HepG2 (cell line): ENCODE results near the gene FAM50A. TPM values are rescaled to one million over a fixed set of nuclear protein-coding genes. Genes with fewer than 3 reads are reported as not detected.
A peak's percentile ranks its signal among the peaks of the same experiment; 100 is the strongest.

Experiments
- CREM ChIP-seq, 2 experiments: sonication (generic) in 1 of 2; formaldehyde crosslinking in 1 of 2; IDR thresholded peaks; 2 replicates each; pipeline versions ENCODE4 v1.4.0 to v1.6.1; 2016 to 2020; ENCODE audit warnings: antibody characterized with exemption in 1 of 2, mild to moderate bottlenecking in 1 of 2, missing genetic modification reagents in 1 of 2
- ETV6 ChIP-seq: sonication (generic); formaldehyde crosslinking; conservative IDR thresholded peaks from 2 replicates; pipeline ENCODE4 v1.4.0; 2020; ENCODE audit warnings: missing genetic modification reagents
- FOXC1 ChIP-seq: sonication (generic); formaldehyde crosslinking; IDR thresholded peaks from 2 replicates; pipeline ENCODE4 v1.8.0; 2022; ENCODE audit warnings: mild to moderate bottlenecking, missing genetic modification reagents, borderline replicate concordance
- HOXA3 ChIP-seq: sonication (generic); formaldehyde crosslinking; IDR thresholded peaks from 2 replicates; pipeline ENCODE4 v1.5.0; 2020; ENCODE audit warnings: missing genetic modification reagents
- NFIC ChIP-seq: IDR thresholded peaks from 2 replicates; pipeline ENCODE4 v1.6.1; 2012; ENCODE audit warnings: mild to moderate bottlenecking, low read length, inconsistent platforms
- PHF20 ChIP-seq: sonication (generic); formaldehyde crosslinking; IDR thresholded peaks from 2 replicates; pipeline ENCODE4 v1.5.0; 2020; ENCODE audit warnings: mild to moderate bottlenecking, missing genetic modification reagents
- RBM22 ChIP-seq: fragments of 200-400 bp; formaldehyde crosslinking; optimal IDR thresholded peaks from 2 replicates; pipeline ENCODE3; 2017; ENCODE audit warnings: mild to moderate bottlenecking, low read length, moderate library complexity
- REXO4 ChIP-seq: sonication (generic); formaldehyde crosslinking; IDR thresholded peaks from 2 replicates; pipeline ENCODE4 v1.8.0; 2022; ENCODE audit warnings: missing genetic modification reagents, mild to moderate bottlenecking, borderline replicate concordance
- ZNF251 ChIP-seq: sonication (generic); formaldehyde crosslinking; IDR thresholded peaks from 2 replicates; pipeline ENCODE4 v1.9.0; 2021; ENCODE audit warnings: mild to moderate bottlenecking, missing genetic modification reagents
- ZNF709 ChIP-seq: sonication (generic); formaldehyde crosslinking; IDR thresholded peaks from 2 replicates; pipeline ENCODE4 v1.5.0; 2020; ENCODE audit warnings: mild to moderate bottlenecking, missing genetic modification reagents
- ZSCAN22 ChIP-seq: sonication (generic); formaldehyde crosslinking; IDR thresholded peaks from 2 replicates; pipeline ENCODE4 v1.4.0; 2020; ENCODE audit warnings: mild to moderate bottlenecking, missing genetic modification reagents
- polyA plus RNA-seq, 8 experiments: library from polyadenylated mRNA; depleted of rRNA in 3 of 8; stranded (reverse) in 7 of 8; unstranded in 1 of 8; fragments of >200 nt; fragmentation: Illumina TruSeq in 4 of 8; extraction: Trizol in 4 of 8; gene quantifications; 2 replicates each; pipeline versions ENCODE4 v1.2.1 to v1.2.3, GENCODE V29; 2011 to 2016; ENCODE audit warnings: low read depth in 4 of 8, missing spikeins in 1 of 8, mixed read lengths in 1 of 8; ENCODE audit not compliant: insufficient read depth in 1 of 8
- total RNA-seq, 5 experiments: library from RNA; depleted of rRNA; stranded (reverse); fragments of >200 nt; fragmentation: Illumina TruSeq; extraction: Trizol; gene quantifications; 2 replicates each; pipeline ENCODE4 v1.2.3, GENCODE V29; 2016; ENCODE audit warnings: low read depth in 1 of 5
- TF ChIP-seq, protein P1 (sequence below), 2 experiments: sonication (generic) in 1 of 2; formaldehyde crosslinking in 1 of 2; IDR thresholded peaks; 2 replicates each; pipeline versions ENCODE4 v1.5.1 to v1.6.1; 2011 to 2020; ENCODE audit warnings: borderline replicate concordance in 1 of 2, low read depth in 1 of 2, low read length in 1 of 2, mild to moderate bottlenecking in 1 of 2, missing genetic modification reagents in 1 of 2, moderate library complexity in 1 of 2
- TF ChIP-seq, protein P2 (sequence below): sonication (generic); formaldehyde crosslinking; IDR thresholded peaks from 2 replicates; pipeline ENCODE4 v1.5.1; 2020; ENCODE audit warnings: missing genetic modification reagents, mild to moderate bottlenecking, borderline replicate concordance
- TF ChIP-seq, protein P3 (sequence below): sonication (generic); formaldehyde crosslinking; IDR thresholded peaks from 2 replicates; pipeline ENCODE4 v1.4.0; 2020; ENCODE audit warnings: missing genetic modification reagents
- TF ChIP-seq, protein P4 (sequence below): sonication (generic); formaldehyde crosslinking; IDR thresholded peaks from 2 replicates; pipeline ENCODE4 v1.4.0; 2020; ENCODE audit warnings: missing genetic modification reagents
- TF ChIP-seq, protein P5 (sequence below): sonication (generic); formaldehyde crosslinking; IDR thresholded peaks from 2 replicates; pipeline ENCODE4 v1.5.1; 2020; ENCODE audit warnings: mild to moderate bottlenecking, missing genetic modification reagents, moderate library complexity
- TF ChIP-seq, protein P6 (sequence below): sonication (generic); formaldehyde crosslinking; IDR thresholded peaks from 2 replicates; pipeline ENCODE4 v1.8.0; 2022; ENCODE audit warnings: mild to moderate bottlenecking, missing genetic modification reagents, moderate library complexity

Gene FAM50A
- total and polyA plus RNA-seq, 2 of the 13 experiments (the other 11 are each of a cell fraction or from before 2014, with no cell fraction given) = 30.7 to 40.7 TPM

DNA sequence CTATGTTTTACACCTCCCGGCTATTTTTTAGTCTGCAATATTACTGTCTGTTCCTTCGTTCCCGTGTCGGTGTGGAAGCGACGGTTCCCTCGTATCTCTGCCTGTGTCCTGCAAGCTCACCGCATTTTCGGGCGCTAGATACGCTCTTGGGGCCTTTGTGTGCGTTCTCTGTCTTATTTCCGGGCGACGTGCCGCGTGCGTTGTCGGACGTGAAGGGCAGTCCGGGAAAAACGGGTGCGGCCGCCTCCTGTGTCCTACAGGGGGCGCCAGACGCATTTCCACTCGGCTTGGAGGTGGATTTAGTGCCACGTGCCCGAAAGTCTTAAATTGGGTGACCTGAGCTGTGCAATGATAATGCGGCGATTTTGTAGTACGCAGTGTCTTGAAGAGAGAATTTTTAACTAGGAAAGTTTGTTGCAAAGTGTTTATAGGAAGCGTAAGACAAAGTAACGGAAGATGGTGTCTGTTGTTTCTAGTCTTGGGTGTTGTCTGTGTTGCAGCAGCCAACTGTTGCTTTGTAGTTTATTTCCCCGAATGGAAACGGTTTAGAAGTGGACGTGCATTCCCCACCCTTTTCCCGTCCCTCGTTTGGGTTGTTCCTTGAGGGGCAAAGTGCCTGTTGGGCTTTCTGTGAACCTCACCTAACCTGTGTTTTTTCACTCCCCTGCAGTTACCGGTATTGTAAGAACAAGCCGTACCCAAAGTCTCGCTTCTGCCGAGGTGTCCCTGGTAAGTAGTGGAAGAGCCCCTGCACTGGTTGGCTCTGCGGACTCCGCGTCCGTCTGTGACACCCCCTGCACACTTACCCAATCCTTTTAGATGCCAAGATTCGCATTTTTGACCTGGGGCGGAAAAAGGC lies 45.0 kb upstream of the FAM50A start (continued):
- TF ChIP-seq, protein P1, sequence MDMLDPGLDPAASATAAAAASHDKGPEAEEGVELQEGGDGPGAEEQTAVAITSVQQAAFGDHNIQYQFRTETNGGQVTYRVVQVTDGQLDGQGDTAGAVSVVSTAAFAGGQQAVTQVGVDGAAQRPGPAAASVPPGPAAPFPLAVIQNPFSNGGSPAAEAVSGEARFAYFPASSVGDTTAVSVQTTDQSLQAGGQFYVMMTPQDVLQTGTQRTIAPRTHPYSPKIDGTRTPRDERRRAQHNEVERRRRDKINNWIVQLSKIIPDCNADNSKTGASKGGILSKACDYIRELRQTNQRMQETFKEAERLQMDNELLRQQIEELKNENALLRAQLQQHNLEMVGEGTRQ (IDR thresholded peaks at IDR 0.05; ENCODE audit: low read depth, low read length) = no peak
- TF ChIP-seq, protein P1 (CRISPR knock-in tag; IDR thresholded peaks at IDR 0.05; ENCODE audit: borderline replicate concordance) = no peak
- TF ChIP-seq REXO4 = no peak
- no peak for TF ChIP-seq CREM (IDR thresholded peaks at IDR 0.05)
- no peak for TF ChIP-seq CREM (CRISPR knock-in tag; IDR thresholded peaks at IDR 0.05)
- TF ChIP-seq RBM22 = peak; percentile 60
- no peak for TF ChIP-seq HOXA3 (CRISPR knock-in tag)
- no peak for TF ChIP-seq PHF20 (CRISPR knock-in tag)
- TF ChIP-seq, protein P2, sequence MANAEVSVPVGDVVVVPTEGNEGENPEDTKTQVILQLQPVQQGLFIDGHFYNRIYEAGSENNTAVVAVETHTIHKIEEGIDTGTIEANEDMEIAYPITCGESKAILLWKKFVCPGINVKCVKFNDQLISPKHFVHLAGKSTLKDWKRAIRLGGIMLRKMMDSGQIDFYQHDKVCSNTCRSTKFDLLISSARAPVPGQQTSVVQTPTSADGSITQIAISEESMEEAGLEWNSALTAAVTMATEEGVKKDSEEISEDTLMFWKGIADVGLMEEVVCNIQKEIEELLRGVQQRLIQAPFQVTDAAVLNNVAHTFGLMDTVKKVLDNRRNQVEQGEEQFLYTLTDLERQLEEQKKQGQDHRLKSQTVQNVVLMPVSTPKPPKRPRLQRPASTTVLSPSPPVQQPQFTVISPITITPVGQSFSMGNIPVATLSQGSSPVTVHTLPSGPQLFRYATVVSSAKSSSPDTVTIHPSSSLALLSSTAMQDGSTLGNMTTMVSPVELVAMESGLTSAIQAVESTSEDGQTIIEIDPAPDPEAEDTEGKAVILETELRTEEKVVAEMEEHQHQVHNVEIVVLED (CRISPR knock-in tag) = 0 out of 2 replicates have a peak, but pooled peaks have one; percentile 25
- TF ChIP-seq ETV6 (CRISPR knock-in tag) = no peak
- TF ChIP-seq, protein P3, sequence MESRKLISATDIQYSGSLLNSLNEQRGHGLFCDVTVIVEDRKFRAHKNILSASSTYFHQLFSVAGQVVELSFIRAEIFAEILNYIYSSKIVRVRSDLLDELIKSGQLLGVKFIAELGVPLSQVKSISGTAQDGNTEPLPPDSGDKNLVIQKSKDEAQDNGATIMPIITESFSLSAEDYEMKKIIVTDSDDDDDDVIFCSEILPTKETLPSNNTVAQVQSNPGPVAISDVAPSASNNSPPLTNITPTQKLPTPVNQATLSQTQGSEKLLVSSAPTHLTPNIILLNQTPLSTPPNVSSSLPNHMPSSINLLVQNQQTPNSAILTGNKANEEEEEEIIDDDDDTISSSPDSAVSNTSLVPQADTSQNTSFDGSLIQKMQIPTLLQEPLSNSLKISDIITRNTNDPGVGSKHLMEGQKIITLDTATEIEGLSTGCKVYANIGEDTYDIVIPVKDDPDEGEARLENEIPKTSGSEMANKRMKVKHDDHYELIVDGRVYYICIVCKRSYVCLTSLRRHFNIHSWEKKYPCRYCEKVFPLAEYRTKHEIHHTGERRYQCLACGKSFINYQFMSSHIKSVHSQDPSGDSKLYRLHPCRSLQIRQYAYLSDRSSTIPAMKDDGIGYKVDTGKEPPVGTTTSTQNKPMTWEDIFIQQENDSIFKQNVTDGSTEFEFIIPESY (CRISPR knock-in tag) = no peak
- no peak for TF ChIP-seq ZSCAN22
- TF ChIP-seq, protein P4, sequence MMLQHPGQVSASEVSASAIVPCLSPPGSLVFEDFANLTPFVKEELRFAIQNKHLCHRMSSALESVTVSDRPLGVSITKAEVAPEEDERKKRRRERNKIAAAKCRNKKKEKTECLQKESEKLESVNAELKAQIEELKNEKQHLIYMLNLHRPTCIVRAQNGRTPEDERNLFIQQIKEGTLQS = no peak
- TF ChIP-seq, protein P5, sequence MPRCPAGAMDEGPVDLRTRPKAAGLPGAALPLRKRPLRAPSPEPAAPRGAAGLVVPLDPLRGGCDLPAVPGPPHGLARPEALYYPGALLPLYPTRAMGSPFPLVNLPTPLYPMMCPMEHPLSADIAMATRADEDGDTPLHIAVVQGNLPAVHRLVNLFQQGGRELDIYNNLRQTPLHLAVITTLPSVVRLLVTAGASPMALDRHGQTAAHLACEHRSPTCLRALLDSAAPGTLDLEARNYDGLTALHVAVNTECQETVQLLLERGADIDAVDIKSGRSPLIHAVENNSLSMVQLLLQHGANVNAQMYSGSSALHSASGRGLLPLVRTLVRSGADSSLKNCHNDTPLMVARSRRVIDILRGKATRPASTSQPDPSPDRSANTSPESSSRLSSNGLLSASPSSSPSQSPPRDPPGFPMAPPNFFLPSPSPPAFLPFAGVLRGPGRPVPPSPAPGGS (CRISPR knock-in tag) = no peak
- TF ChIP-seq ZNF251 (CRISPR knock-in tag) = no peak
- 0 out of 2 replicates have a peak, but pooled peaks have one; percentile 7 for TF ChIP-seq NFIC
- TF ChIP-seq, protein P6, sequence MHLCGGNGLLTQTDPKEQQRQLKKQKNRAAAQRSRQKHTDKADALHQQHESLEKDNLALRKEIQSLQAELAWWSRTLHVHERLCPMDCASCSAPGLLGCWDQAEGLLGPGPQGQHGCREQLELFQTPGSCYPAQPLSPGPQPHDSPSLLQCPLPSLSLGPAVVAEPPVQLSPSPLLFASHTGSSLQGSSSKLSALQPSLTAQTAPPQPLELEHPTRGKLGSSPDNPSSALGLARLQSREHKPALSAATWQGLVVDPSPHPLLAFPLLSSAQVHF (CRISPR knock-in tag) = no peak
- peak; percentile 25; the same call in 1 of the 2 replicates for TF ChIP-seq ZNF709 (CRISPR knock-in tag)
- no peak for TF ChIP-seq FOXC1 (CRISPR knock-in tag)
